Measurements from ENCODE around the gene KCNH1. TPM values are rescaled to one million over a fixed set of nuclear protein-coding genes. Genes with fewer than 3 reads are reported as not detected.
"Not testable (repeated sequence)": the region's sequence is repeated elsewhere in the genome, so short reads cannot be mapped to it uniquely, and the experiment has no call there.

The KCNH1 gene
- total and polyA plus RNA-seq, 2 experiments from 2014 or later = 0.28 TPM; not detected in 1

GRCh38 chr1:211007830-211008229 is 126.1 kb downstream of the KCNH1 start:
- Histone ChIP-seq H3K27me3 (ENCODE audit: insufficient read depth) (no peaks in the 10 kb centered on the region), H3K9me2 (ENCODE audit: insufficient read depth) (no peaks in the 10 kb centered on the region), H3K79me2 (replicated peaks; ENCODE audit: insufficient read depth) (no peaks in the 10 kb centered on the region), H3F3A (replicated peaks; ENCODE audit: low read depth) (no peaks in the 10 kb centered on the region), H3K4me2 (no peak overlapping the region), H3K36me3 (ENCODE audit: insufficient read depth) (no peaks in the 10 kb centered on the region), H3K4me1 (ENCODE audit: insufficient read depth) (no peaks in the 10 kb centered on the region), H4K20me1 (replicated peaks; ENCODE audit: insufficient read depth) (no peaks in the 10 kb centered on the region), H2AFZ (no peak overlapping the region), H3K4me3 (no peak overlapping the region), H3K27ac (ENCODE audit: low read depth) (no peak overlapping the region)
- H3K36me3 Mint-ChIP-seq (ENCODE audit: low read depth) = no peaks in the 10 kb centered on the region
- H3K9me3 Mint-ChIP-seq = no peaks in the 10 kb centered on the region
- peaks cover 1% of the 10 kb centered on the region for H3K27me3 Mint-ChIP-seq (ENCODE audit: insufficient read depth, low read depth, poor library complexity)
- no peak for ATAC-seq
- H3K4me1 Mint-ChIP-seq = no peaks in the 10 kb centered on the region
- no peak overlapping the region for H3K27ac Mint-ChIP-seq
- H3K4me3 Mint-ChIP-seq = no peak overlapping the region
- TF ChIP-seq REST (IDR thresholded peaks at IDR 0.05; ENCODE audit: unreplicated experiment) = no peak
- TF ChIP-seq CTCF (conservative IDR thresholded peaks at IDR 0.05; ENCODE audit: low read depth in 2 of 2) = no peak
- no peak for TF ChIP-seq ZNF331 (CRISPR knock-in tag; IDR thresholded peaks at IDR 0.05; ENCODE audit: low read depth)
- TF ChIP-seq EZH2phosphoT487 (IDR thresholded peaks at IDR 0.05; ENCODE audit: unreplicated experiment) = no peak
- no peak for TF ChIP-seq ETS1 (IDR thresholded peaks at IDR 0.05)
- no peak for TF ChIP-seq STAT1 (IDR thresholded peaks at IDR 0.05; ENCODE audit: unreplicated experiment)
- TF ChIP-seq JUNB (IDR thresholded peaks at IDR 0.05; ENCODE audit: unreplicated experiment) = no peak
- no peak for DNase-seq (ENCODE audit: low spot score)

GRCh38 chr1:210995931-210996330 is 138.0 kb downstream of the KCNH1 start:
- not testable (repeated sequence) for H3K36me3 ChIP-seq (ENCODE audit: insufficient read depth); H3K27ac ChIP-seq (ENCODE audit: low read depth); H3K4me1 ChIP-seq (ENCODE audit: insufficient read depth); H3K4me1 Mint-ChIP-seq; ATAC-seq; H3K27ac Mint-ChIP-seq; H3K79me2 ChIP-seq (replicated peaks; ENCODE audit: insufficient read depth); H2AFZ ChIP-seq; H3K4me3 Mint-ChIP-seq; H3K27me3 ChIP-seq (ENCODE audit: insufficient read depth); H3K27me3 Mint-ChIP-seq (ENCODE audit: insufficient read depth, low read depth, poor library complexity); DNase-seq (ENCODE audit: low spot score); H3K4me3 ChIP-seq; H3K4me2 ChIP-seq; H3K9me2 ChIP-seq (ENCODE audit: insufficient read depth); H3F3A ChIP-seq (replicated peaks; ENCODE audit: low read depth); H4K20me1 ChIP-seq (replicated peaks; ENCODE audit: insufficient read depth)
- Mint-ChIP-seq H3K36me3 (ENCODE audit: low read depth) (peaks cover 22% of the 10 kb centered on the region), H3K9me3 (peaks cover 50% of the 10 kb centered on the region)

All from GM23338 (cell line).